ENCODE data around the gene ASCC3. TPM values are rescaled to one million over a fixed set of nuclear protein-coding genes. Genes with fewer than 3 reads are reported as not detected.

ASCC3 gene
- total RNA-seq, 2 donors from 2014 or later, result 35.7 to 56.2 TPM

GRCh38 chr6:100630536-100630935 is 250.6 kb downstream of the ASCC3 start:
- Histone ChIP-seq H3K4me1 (ENCODE audit: control insufficient read depth in 1 of 2, low read depth in 2 of 2) (no peaks in the 10 kb centered on the region), H3K9me3 (no peaks in the 10 kb centered on the region), H3K36me3 (no peaks in the 10 kb centered on the region), H3K4me3 (no peak overlapping the region), H3K27me3 (replicated peaks; ENCODE audit: insufficient read depth) (no peaks in the 10 kb centered on the region), H3K27ac (no peak overlapping the region)
- DNase-seq (ENCODE audit: low spot score) (no peak), ATAC-seq (ENCODE audit: insufficient number of reproducible peaks, low FRiP score, low read depth) (no peak)
- no peak for TF ChIP-seq CTCF (IDR thresholded peaks at IDR 0.05)

DNA sequence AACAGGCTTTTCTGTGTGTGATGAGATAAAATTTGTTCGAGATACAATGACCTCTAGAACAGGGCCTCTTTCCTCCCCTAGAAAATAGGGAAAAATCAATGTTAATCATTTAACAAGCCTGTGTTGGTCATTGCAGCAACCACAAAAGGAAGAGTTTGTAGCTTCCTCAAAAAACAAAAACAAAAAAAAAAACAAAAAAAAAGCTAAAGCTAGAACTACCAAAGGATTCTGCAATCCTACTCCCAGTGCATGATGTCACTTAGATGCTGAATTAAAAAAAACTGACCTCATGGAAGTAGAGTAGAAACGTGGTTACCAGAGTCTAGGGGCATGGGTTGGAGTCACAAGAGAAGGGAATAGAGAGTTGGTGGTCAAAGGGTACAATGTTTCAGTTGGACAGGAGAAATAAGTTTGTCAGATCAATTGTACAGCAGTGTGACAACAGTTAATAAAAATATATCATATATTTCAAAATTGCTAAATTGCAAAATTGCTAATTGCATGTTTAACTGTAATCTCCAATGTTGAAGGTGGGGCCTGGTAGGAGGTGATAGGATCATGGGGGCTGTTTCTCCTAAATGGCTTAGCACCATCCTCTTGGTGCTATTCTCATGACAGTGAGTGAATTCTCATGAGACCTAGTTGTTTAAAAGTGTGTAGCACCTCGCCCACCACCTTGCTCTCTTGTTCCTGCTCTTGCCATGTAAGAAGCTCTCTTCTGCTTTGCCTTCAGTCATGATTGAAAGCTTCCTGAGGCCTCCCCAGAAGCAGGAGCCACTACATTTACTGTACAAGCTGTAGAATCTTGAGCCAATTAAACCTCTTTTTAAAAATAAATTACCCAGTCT is 253.0 kb downstream of the ASCC3 start:
- Histone ChIP-seq H3K36me3 (no peaks in the 10 kb centered on the region), H3K4me3 (no peak overlapping the region), H3K27me3 (replicated peaks; ENCODE audit: insufficient read depth) (no peaks in the 10 kb centered on the region), H3K27ac (no peak overlapping the region), H3K4me1 (ENCODE audit: control insufficient read depth in 1 of 2, low read depth in 2 of 2) (no peaks in the 10 kb centered on the region), H3K9me3 (no peaks in the 10 kb centered on the region)
- TF ChIP-seq CTCF (IDR thresholded peaks at IDR 0.05), result no peak
- ATAC-seq (ENCODE audit: insufficient number of reproducible peaks, low FRiP score, low read depth), result no peak
- DNase-seq (ENCODE audit: low spot score), result no peak

GRCh38 chr6:100626721-100627120 is 254.4 kb downstream of the ASCC3 start:
- DNase-seq (ENCODE audit: low spot score), result no peak
- no peaks in the 10 kb centered on the region for H3K36me3 ChIP-seq
- no peak overlapping the region for H3K4me3 ChIP-seq
- H3K9me3 ChIP-seq, result no peaks in the 10 kb centered on the region
- H3K4me1 ChIP-seq (ENCODE audit: control insufficient read depth in 1 of 2, low read depth in 2 of 2), result no peaks in the 10 kb centered on the region
- H3K27me3 ChIP-seq (replicated peaks; ENCODE audit: insufficient read depth), result no peaks in the 10 kb centered on the region
- ATAC-seq (ENCODE audit: insufficient number of reproducible peaks, low FRiP score, low read depth), result no peak
- H3K27ac ChIP-seq, result no peak overlapping the region
- TF ChIP-seq CTCF (IDR thresholded peaks at IDR 0.05), result no peak

GRCh38 chr6:100622907-100623692 is 258.0 kb downstream of the ASCC3 start:
- Histone ChIP-seq H3K36me3 (peaks cover 3% of the 10 kb centered on the region), H3K9me3 (no peaks in the 10 kb centered on the region), H3K27me3 (replicated peaks; ENCODE audit: insufficient read depth) (no peaks in the 10 kb centered on the region), H3K27ac (no peak overlapping the region), H3K4me1 (ENCODE audit: control insufficient read depth in 1 of 2, low read depth in 2 of 2) (no peaks in the 10 kb centered on the region), H3K4me3 (no peak overlapping the region)
- DNase-seq (ENCODE audit: low spot score) (no peak), ATAC-seq (ENCODE audit: insufficient number of reproducible peaks, low FRiP score, low read depth) (no peak)
- no peak for TF ChIP-seq CTCF (IDR thresholded peaks at IDR 0.05)

DNA sequence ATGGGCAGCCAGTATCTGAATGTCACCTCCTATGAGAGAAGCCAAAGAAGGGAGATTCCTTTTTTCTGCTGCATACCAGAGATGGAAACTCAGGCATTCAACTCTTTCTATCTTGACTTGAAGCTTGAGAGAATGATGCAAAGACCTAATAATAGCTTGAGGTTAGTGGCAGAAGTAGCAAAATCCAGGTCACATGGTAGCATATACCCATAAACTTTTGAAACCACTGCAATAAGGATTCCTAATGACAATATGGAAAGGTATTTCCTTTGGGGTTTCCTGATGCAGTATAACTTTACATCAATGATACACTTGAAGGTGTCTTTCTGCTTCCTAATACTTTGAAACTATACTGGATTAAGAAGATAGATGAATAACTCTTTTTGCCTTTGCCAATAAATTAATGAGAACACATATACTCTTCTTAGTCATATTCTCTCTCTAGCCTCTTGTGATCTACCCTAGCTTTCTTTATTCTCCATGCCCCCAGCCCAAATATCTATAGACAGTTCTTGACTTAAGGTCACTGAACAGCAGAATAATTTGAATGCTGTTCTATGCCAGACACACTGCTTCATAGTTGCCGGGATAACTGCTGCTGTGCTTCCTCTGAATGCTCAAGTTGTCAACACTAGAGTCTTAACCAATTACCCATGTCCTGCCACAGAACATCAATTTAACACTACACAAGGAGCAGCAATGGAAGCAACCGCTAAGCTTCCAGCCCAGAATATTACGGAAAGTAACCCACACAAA is 260.9 kb downstream of the ASCC3 start:
- Histone ChIP-seq H3K36me3 (peaks cover 3% of the 10 kb centered on the region), H3K27me3 (replicated peaks; ENCODE audit: insufficient read depth) (no peaks in the 10 kb centered on the region), H3K4me3 (no peak overlapping the region), H3K27ac (no peak overlapping the region), H3K4me1 (ENCODE audit: control insufficient read depth in 1 of 2, low read depth in 2 of 2) (no peaks in the 10 kb centered on the region), H3K9me3 (no peaks in the 10 kb centered on the region)
- TF ChIP-seq CTCF (IDR thresholded peaks at IDR 0.05), result no peak
- DNase-seq (ENCODE audit: low spot score), result no peak
- no peak for ATAC-seq (ENCODE audit: insufficient number of reproducible peaks, low FRiP score, low read depth)

Data from thoracic aorta (tissue), 2 donors.